Measurements from ENCODE around the gene PRKD2. TPM values are rescaled to one million over a fixed set of nuclear protein-coding genes. Genes with fewer than 3 reads are reported as not detected.

The PRKD2 gene
- total RNA-seq, 1 donor, result 9.0 TPM

DNA sequence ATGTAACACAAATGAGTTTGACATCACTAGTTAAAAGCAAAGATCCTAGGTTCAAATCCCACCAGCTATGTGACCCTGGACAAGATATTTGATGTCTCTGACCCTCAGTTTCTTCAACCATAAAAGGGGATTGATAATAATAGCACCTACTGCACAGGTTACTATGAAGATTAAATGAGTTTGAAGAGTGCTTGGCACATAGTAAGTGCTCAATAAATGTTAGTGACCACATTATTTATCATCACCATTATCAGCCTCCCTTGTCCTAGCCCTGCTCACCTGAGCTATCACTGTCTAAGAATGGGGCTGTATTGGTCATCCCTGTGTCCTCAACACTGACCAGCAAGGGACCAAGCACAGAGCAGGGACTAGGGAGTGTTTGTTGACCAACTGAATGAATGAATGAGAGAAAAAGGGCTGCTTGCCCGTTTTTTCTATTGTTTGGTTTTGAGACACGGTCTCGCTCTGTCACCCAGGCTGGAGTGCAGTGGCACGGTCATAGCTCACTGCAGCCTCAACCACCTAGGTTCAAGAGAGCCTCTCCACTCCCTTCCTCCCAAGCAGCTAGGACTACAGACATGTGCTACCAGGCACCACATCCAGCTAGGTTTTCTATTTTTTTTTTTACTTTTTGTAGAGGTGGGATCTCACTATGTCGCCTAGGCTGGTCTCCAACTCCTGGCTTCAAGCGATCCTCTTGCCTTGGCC, 29.3 kb downstream of the PRKD2 start:
- Histone ChIP-seq H4K20me1 (ENCODE audit: insufficient read depth, low read length) (peaks cover 5% of the 10 kb centered on the region), H3K79me2 (ENCODE audit: insufficient read depth, low read length) (no peaks in the 10 kb centered on the region), H3K4me1 (ENCODE audit: insufficient read depth, low read length) (no peaks in the 10 kb centered on the region), H3K4me3 (ENCODE audit: insufficient read depth, low read length) (no peak overlapping the region), H3K27ac (ENCODE audit: low read depth, low read length) (no peak overlapping the region), H3K4me2 (ENCODE audit: insufficient read depth, low read length) (no peak overlapping the region), H2AFZ (ENCODE audit: low read length) (no peak overlapping the region), H3K9me3 (ENCODE audit: low read depth, low read length) (no peaks in the 10 kb centered on the region), H3K36me3 (ENCODE audit: insufficient read depth, low read length) (peaks cover 66% of the 10 kb centered on the region), H3K27me3 (ENCODE audit: insufficient read depth, low read length) (no peaks in the 10 kb centered on the region)
- no peak for DNase-seq (ENCODE audit: insufficient read length, low spot score, missing footprints)
- no peak for TF ChIP-seq CTCF (IDR thresholded peaks at IDR 0.05; ENCODE audit: extremely low read depth, low read depth, low read length)

DNA sequence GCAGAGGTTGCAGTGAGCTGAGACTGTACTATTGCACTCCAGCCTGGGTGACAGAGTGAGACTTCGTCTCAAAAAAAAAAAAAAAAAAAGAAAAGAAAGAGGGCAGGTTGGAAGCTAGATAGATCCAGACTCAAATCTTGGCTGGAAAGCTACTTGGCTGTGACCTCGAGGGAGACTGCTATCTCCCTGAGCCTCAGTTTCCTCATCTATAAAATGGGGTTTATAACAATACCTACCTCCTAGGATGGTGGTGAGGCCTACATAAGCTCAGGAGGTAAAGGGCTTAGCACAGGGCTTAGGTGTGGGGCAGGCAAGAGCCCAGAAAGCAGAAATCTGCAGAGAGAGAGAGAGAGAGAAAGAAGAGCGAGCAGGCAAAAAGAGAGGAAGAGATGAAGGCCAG, 31.7 kb downstream of the PRKD2 start:
- no peaks in the 10 kb centered on the region for H3K4me1 ChIP-seq (ENCODE audit: insufficient read depth, low read length)
- no peak overlapping the region for H3K27ac ChIP-seq (ENCODE audit: low read depth, low read length)
- H3K36me3 ChIP-seq (ENCODE audit: insufficient read depth, low read length), result peaks cover 49% of the 10 kb centered on the region
- no peak for TF ChIP-seq CTCF (IDR thresholded peaks at IDR 0.05; ENCODE audit: extremely low read depth, low read depth, low read length)
- H3K4me3 ChIP-seq (ENCODE audit: insufficient read depth, low read length), result no peak overlapping the region
- H4K20me1 ChIP-seq (ENCODE audit: insufficient read depth, low read length), result no peaks in the 10 kb centered on the region
- H3K4me2 ChIP-seq (ENCODE audit: insufficient read depth, low read length), result no peak overlapping the region
- DNase-seq (ENCODE audit: insufficient read length, low spot score, missing footprints), result no peak
- H3K79me2 ChIP-seq (ENCODE audit: insufficient read depth, low read length), result no peaks in the 10 kb centered on the region
- H3K27me3 ChIP-seq (ENCODE audit: insufficient read depth, low read length), result no peaks in the 10 kb centered on the region
- no peak overlapping the region for H2AFZ ChIP-seq (ENCODE audit: low read length)
- no peaks in the 10 kb centered on the region for H3K9me3 ChIP-seq (ENCODE audit: low read depth, low read length)

DNA sequence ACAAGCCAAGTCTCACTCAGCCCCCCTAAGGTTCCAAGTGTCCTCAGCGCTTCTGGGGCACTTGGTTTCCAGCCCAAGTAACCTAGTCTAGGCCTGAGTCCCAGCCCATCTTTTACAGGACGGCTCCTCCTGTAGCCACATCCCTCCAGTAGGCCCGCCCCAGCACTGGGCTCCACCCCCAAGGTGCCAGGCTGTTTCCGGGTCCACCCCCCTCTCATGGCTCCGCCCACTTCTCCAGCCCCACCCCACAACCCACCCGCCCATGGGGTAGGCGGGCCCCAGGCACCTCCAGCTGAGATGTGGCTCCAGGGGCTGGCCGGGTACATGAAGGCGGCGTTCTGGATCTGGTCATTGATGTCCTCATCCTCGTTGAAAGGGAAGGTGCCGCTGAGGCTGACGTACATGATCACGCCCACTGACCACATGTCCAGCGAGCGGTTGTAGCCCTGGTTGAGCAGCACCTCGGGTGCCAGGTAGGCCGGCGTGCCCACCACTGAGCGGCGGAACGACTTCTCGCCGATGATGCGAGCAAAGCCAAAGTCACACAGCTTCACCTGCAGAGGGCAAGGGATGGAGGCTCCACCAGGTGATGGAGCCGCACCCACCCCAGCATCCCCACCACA, 38.7 kb downstream of the PRKD2 start:
- DNase-seq (ENCODE audit: insufficient read length, low spot score, missing footprints), result no peak
- Histone ChIP-seq H3K4me1 (ENCODE audit: insufficient read depth, low read length) (no peaks in the 10 kb centered on the region), H3K36me3 (ENCODE audit: insufficient read depth, low read length) (peaks cover 33% of the 10 kb centered on the region), H2AFZ (ENCODE audit: low read length) (no peak overlapping the region), H3K4me3 (ENCODE audit: insufficient read depth, low read length) (no peak overlapping the region), H3K9me3 (ENCODE audit: low read depth, low read length) (no peaks in the 10 kb centered on the region), H4K20me1 (ENCODE audit: insufficient read depth, low read length) (peaks cover 6% of the 10 kb centered on the region), H3K79me2 (ENCODE audit: insufficient read depth, low read length) (no peaks in the 10 kb centered on the region), H3K27me3 (ENCODE audit: insufficient read depth, low read length) (no peaks in the 10 kb centered on the region), H3K27ac (ENCODE audit: low read depth, low read length) (no peak overlapping the region), H3K4me2 (ENCODE audit: insufficient read depth, low read length) (no peak overlapping the region)
- no peak for TF ChIP-seq CTCF (IDR thresholded peaks at IDR 0.05; ENCODE audit: extremely low read depth, low read depth, low read length)

- no peak for DNase-seq (ENCODE audit: insufficient read length, low spot score, missing footprints)
- H3K4me1 ChIP-seq (ENCODE audit: insufficient read depth, low read length), result peaks cover 5% of the 10 kb centered on the region
- TF ChIP-seq CTCF (IDR thresholded peaks at IDR 0.05; ENCODE audit: extremely low read depth, low read depth, low read length), result no peak
- H3K79me2 ChIP-seq (ENCODE audit: insufficient read depth, low read length), result no peaks in the 10 kb centered on the region
- peaks cover 6% of the 10 kb centered on the region for H4K20me1 ChIP-seq (ENCODE audit: insufficient read depth, low read length)
- peaks cover 28% of the 10 kb centered on the region for H3K36me3 ChIP-seq (ENCODE audit: insufficient read depth, low read length)
- H3K27ac ChIP-seq (ENCODE audit: low read depth, low read length), result no peak overlapping the region
- no peak overlapping the region for H2AFZ ChIP-seq (ENCODE audit: low read length)
- H3K4me2 ChIP-seq (ENCODE audit: insufficient read depth, low read length), result no peak overlapping the region
- H3K27me3 ChIP-seq (ENCODE audit: insufficient read depth, low read length), result no peaks in the 10 kb centered on the region
- H3K9me3 ChIP-seq (ENCODE audit: low read depth, low read length), result no peaks in the 10 kb centered on the region
- H3K4me3 ChIP-seq (ENCODE audit: insufficient read depth, low read length), result no peak overlapping the region
Measured at GRCh38 chr19:46674416-46675178, 42.3 kb downstream of the PRKD2 start.
